GM19452 (cell line): ENCODE measurements around the gene PSMF1.

Experiments
- ATAC-seq: cut with Tn5 transposase; IDR thresholded peaks from one replicate; pipeline ENCODE4 v1.9.1; 2021; ENCODE audit not compliant: unreplicated experiment

The PSMF1 gene

DNA sequence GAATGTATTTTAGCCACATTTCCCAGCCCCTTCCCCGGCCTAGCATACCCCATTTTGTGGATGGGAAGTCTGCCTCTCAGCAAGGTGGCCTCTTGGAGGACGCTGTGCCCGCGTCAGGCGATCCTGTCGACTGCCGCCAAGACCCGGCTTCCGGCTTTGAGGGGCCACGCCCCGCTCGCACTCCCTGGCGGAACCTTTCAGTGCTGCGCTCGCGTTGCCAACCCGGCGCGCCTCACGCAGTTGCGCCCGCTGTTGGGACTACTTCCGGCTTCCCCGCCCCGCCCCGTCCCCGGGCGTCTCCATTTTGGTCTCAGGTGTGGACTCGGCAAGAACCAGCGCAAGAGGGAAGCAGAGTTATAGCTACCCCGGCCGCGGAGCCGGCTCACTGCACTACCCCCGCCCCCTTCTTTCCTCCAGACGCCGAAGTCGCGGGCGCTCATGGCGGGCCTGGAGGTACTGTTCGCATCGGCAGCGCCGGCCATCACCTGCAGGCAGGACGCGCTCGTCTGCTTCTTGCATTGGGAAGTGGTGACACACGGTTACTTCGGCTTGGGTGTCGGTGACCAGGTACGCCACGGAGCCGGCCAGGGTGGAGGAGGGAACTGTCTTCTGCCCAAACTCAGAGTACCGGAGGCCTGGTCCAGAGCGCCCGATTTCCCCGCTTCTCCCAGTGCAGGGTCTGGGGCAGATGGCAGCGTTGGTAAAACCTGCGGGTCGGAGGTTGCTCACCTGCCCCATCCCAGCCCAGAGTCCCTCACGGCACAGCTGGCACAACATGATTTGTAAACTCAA lies at the start of gene PSMF1:
Gene PSMF1 (plus strand): TSS at position 267 of the 792 bp plus-strand sequence. CDS start 172 bp downstream, at position 439.
- ATAC-seq: peak; percentile 98

DNA sequence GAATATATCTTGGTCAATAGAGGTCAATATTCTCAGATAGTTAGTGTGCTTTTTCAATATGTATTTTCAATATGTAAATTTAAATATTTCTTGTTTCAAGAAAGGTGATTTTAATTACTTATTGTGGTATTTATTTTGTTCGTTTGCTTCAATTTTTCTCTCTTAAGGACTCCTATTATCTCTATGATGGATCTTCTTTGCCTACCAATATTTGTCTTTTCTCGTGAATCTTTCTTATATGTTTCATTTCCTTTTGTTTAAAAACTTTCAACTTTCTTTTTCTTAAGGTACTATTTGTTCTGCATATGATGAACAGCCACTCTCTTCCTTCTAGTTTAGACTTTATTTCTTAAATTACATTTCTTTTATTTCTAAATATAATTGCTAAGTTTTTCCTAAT lies 46.1 kb upstream of the PSMF1 start:
- ATAC-seq: no peak

DNA sequence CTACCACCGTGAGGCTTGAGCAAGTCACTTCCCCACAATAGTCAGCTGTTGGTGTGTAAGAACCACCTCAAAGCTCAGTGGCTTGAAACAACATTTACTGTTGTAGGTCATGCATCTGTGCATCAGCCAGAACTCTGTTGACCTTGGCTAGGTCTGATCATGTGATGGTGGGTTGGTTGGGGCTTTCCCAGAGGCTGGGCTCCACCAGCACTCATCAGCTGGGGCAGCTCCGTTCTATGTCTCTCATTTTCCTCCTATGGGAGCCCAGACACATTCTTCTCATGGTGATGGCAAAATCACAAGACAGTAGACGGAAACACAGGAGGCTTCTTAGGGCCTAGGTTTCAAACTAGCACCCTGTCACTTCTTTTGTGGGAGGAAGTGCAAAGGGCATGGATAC lies 42.8 kb upstream of the PSMF1 start:
- ATAC-seq: no peak

DNA sequence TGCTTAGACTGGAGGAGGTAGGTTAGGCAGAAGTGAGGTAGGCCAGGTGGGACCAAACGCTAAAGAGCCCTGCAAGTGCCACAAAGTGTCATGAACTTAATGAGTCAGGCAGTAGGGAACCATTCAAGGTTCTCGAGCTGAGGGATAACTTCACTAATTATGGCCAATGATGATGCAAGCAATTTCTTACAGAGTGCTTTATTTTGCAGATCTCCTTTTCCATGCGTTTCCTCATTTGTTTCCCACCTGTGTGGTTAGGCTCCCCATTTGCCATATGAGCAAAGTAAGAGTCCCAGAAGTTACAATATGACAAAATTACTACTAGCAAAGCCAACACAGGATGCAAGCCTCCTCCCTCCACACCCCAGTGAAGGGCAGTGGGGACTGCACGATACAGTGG lies 36.5 kb upstream of the PSMF1 start:
- ATAC-seq: no peak

DNA sequence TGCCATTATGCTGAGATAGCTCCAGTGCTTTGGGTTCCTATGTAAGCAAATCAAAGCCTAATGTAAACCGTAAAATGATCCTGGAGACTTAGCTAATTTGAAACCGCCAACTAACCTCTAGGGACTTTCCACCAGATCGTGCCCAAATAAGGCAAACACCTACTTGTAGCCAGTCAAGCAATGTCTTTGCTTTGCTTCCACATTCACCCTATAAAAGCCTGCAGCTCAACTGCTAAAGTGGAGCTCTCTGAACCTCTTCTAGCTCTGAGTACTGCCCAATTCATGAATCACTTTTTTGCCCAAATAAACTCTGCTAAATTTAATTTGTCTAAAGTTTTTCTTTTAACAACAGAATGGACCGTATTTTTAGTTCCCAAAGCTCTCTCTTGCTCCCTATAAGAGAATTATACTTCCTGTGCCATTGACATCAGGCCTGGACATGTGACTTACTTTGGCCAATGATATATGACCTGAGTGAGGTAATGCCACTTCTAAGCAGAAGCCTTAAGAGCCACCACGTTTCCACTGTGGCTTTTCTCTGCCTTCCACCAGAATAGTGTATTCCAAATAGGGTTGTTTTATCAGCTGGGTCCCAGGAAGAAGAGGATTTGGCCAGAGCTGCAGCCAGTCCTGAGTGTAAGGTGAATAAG lies 34.8 kb upstream of the PSMF1 start:
- no peak for ATAC-seq

DNA sequence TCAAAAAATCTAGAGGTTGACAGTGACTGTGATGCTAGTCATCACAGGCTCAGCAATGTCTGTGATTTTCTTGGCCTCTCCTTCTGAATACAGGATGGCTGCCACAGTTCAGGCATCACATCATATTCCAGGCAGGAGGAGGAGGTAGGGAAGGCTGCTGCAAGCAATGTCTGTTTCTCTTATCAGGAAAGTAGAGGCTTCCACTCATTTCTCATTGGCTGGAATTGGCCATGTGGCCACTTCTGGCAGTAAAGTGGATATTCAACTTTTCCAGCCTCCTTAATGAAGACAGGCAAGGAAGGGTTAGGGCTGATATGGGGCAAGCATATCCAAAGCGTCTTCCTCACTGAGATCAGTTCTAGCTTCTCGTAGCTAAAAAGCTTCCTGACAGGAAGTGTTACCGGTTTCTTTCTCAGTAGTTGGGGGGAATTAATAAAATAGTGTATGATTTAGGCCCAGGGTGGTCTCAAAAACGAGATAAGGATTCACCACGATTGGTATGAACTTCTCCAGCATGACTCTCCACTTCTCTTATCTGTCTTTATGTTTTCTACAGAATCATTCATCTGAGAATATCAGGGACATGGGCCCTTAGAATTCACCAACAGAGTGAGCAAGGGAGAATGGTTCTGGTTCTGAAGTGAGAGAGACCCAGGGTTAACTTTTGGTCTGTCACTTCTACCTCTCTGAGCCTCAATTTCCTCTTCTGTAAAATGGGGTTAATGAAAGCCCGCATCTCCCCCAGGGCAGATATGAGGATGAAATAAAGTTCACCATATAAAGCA lies 32.7 kb upstream of the PSMF1 start:
- ATAC-seq: no peak

GRCh38 chr20:1086277-1087213 lies 31.9 kb upstream of the PSMF1 start:
- no peak for ATAC-seq

DNA sequence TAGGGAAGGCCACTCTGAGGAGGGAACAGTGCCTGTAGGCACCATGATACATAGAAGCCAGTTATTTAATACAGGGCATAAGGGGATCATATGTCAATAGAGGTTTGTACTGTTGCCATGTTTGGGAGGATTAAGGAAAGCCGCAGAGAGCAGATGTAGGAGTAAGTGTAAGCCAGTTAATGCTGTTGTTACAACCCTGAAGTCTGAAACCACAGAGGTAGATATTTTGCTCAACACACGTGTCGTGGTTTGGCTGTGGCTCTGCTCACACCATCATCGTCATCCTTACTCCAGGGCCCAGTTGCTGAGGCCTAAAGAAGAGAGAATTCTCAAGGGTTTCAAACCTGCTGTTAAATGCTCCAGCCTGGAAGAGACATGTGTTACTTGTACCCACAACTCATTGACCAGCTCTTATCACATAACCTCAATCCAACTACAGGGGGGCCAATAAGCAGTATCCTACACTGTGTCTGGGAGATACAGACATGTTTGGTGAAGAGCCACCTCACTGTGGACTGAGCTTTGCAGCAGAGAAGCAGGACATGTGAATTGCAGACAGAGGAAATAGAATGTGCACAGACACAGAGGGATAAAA lies 31.0 kb upstream of the PSMF1 start:
- ATAC-seq: no peak

DNA sequence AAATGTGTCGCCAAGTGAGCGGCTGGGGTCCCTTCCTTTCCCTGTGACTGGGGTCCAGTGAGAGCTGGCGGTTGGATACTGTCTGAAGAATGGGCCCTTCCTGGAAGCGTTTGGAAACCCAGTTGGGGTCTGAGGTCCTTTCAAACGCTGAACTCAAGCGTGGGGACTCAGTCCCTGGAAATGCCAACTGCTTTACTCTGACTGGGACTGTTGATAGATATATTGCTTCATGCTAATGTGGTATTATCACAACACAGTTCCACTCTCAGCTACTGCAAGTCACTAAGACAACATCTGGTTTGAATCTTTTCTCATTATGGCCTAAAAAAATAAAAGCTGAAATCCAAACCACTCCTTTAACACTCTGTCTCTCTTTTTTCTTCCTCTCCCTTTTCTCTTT lies 23.7 kb upstream of the PSMF1 start:
- ATAC-seq: no peak

DNA sequence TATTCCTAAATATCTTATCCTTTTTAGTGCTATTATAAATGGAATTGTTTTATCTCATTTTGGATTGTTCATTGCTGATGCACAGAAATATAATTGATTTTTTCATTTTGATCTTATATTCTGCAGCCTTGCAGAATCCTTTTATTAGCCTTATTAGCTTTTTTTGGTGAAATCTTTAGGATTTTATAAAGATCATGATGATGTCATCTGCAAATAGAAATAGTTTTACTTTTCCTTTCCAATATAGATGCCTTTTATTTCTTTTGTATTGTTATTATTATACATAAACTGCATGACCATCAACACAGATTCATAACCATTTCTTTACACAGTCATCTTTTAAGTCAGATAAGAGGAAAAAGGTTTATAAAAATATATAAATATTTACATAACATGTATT lies 16.9 kb upstream of the PSMF1 start:
- no peak for ATAC-seq

- no peak for ATAC-seq
These were observed 16.4 kb upstream of the PSMF1 start for GRCh38 chr20:1102016-1102415.

GRCh38 chr20:1103751-1104150 lies 14.7 kb upstream of the PSMF1 start:
- ATAC-seq: no peak

DNA sequence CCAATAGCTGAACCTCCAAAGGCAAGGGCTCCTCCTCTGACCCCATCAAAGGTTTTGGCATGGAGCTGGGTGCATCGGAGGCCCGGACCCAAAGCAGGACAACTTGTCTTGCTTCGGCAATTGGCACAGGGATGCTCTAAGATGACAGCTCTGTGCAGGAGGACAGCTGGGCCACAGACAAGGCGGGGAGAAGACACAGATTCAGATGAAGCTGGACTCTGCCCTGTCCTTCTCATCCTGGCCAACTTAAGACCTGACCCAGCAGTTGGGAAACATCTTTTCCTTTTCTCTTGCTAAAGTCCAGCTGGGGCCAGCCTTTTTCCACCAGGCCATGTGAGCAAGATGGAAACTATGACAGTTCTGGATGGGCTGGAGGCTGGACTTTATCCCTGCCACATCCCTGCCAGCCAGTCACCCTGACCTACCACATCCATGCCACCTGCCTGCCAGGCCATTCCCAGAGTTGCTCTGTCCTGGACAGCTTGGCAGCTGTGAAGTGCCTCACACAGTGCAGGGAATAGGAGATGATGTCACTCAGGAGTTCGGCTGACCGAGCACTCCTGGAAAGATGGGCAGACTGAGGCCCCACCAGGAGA lies 12.7 kb upstream of the PSMF1 start:
- no peak for ATAC-seq

DNA sequence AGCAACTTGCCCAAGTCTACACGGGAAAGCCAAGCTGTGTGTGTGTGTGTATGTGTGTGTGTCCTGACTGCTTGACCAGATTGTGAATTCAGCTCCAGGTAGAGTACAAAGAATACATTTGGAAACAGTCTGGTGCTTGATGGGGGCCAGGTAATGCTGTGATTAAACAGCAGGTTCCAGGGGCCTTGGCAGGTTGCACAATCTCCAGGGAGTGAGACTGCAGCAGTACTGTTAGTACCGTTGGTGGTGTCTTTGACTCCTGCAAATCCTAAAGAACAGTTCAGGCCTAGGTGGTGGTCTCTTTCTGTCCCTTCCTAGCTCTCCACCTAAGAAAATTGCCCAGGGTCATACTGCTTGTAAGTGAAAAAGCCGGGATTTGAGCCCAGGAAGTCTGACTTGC lies 11.2 kb upstream of the PSMF1 start:
- ATAC-seq: no peak

DNA sequence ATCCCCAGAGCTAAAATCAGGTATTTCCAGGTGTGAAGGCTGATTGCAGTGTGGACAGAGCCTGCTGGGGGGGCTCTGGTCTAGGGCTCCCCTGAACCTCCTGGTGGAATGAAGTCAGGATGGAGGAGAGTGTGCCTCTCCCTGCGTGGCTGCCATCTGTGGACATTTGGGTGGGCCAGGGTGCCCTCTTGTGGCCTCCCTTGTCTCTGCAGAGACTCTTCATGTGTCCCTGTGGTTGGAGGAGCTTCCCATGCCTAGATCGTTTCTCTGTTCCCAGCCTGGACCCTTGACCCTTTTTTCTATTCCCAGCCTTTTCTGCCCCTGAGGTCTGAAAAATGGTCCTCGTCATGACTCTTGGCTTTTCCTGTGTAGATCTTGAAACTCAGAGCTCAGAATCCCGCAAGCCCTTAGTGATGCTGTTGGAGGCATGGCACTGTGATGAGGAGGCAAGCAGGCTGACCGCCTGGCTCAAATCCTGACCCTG lies 9.9 kb upstream of the PSMF1 start:
- ATAC-seq: no peak

DNA sequence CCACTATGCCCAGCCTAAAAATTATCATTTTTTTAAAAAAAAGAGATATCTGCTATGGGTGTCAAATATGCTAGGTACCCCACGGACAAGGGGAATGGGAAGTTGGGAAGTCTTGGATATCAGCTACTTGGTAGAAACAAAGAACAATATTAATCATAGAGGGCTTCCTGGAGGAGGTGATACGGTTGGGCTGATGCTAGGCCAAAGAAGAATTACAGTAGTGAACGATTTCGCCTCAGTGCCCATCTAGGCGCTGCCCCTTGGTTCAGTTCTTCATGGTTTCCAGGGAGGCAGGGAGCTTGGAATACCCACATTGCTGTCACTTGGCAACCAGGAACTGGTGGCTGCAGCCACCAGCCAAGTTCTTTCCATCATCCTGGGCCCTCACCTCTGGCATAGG lies 5.5 kb upstream of the PSMF1 start:
- ATAC-seq: no peak

DNA sequence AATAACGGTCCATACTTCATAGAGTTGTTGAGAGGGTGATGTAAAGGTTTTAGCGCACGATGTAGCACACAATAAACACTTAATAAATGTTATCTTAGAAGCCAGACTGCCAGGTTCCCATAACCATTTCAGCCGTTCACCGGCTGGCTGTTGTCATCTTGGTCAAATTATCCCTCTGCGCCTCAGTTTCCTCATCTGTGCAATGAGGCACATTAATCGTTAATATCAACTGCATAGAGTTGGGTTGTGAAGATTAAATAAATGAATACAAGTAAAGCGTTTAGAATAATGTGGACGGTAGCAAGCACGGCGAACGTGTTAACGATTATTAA lies 432 bp upstream of the PSMF1 start:
- no peak for ATAC-seq

DNA sequence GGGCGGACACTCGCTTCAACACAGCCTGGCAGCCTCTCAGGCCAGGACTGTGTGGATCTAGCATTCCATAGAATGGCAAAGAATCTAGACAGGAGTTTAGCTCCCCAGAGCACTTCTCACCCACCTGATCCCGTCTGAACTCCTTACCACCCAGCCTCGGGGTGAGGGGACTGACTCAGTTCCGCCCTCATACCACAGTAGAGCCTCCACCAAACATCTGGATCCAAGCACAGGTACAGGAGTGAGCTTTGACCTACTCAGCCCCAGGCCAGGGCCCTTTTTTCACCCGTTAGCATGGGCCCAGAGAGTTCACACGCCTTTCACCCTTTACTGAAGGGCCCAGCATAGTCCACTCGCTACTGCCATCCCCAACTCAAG lies 715 bp downstream of the PSMF1 start:
- ATAC-seq: no peak

DNA sequence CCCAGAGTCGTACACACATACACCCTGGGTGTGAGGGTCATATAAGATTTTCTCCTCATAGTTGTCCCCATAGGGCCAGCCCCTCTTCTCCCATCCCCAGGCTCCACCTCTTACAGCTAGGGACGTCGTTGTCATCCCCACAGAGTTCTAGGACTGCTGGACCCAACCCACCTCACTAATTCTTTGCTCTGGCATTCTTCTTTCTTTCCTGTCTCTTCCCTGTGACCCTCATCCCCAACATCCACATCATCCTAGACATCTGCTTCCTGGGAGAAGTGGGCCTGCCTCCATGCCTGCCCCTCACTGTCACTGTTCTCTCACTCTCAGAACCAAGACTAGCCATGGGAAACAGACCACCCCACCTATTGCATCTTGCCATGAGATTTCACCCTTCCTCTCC lies 1.1 kb downstream of the PSMF1 start:
- ATAC-seq: no peak

GRCh38 chr20:1121429-1121828 lies 3.0 kb downstream of the PSMF1 start:
- ATAC-seq: no peak
